ENCODE data around the gene LYST. TPM values are rescaled to one million over a fixed set of nuclear protein-coding genes. Genes with fewer than 3 reads are reported as not detected.

LYST gene
- total and polyA plus RNA-seq, 10 of the 15 experiments (the other 5 are each of a cell fraction or from before 2014, with no cell fraction given), result 3.3 to 28.1 (median 5.6) TPM

GRCh38 chr1:235865565-235866204, 1.0 kb downstream of the LYST start:
- peak overlapping the region; percentile 0 for H2AFZ ChIP-seq (ENCODE audit: control insufficient read depth, low read depth, low read length)
- CTCF ChIA-PET, result interaction anchor here (0.6 to 5.0 kb wide), 31 partner anchors 8 to 352 kb away, joined by 3 to 62 read pairs (median 5); no protein-coding TSS in a partner anchor

More at GRCh38 chr1:235865565-235866204, 1.0 kb downstream of the LYST start:
- in situ Hi-C loops (cut with MboI) (no loop called here), intact Hi-C loops (cut with micrococcal nuclease; ENCODE audit: unreplicated experiment) (loop anchor here (1.0 to 10.0 kb wide), 7 partner anchors 23 to 417 kb away; partner anchors contain the start of genes ERO1B, GPR137B and NID1)
- H4K20me1 ChIP-seq (ENCODE audit: control insufficient read depth, insufficient read depth), result no peaks in the 10 kb centered on the region
- H3K36me3 ChIP-seq (ENCODE audit: control insufficient read depth in 2 of 2, insufficient read depth in 2 of 2, low read length in 1 of 2), result no peaks in the 10 kb centered on the region
- H3K79me2 ChIP-seq (ENCODE audit: control insufficient read depth, insufficient read depth, low read length), result peaks cover 13% of the 10 kb centered on the region
- ChIA-PET POLR2A (interaction anchor here (0.7 to 6.8 kb wide), 15 partner anchors 8 to 361 kb away, joined by 3 to 64 read pairs (median 4); partner anchors contain the start of gene B3GALNT2), SMC1A (ENCODE audit: uncharacterized antibody, unreplicated experiment) (interaction anchor here (0.7 to 8.5 kb wide), 37 partner anchors 8 to 199 kb away, joined by 3 to 84 read pairs (median 7); no protein-coding TSS in a partner anchor), RAD21 (ENCODE audit: unreplicated experiment) (interaction anchor here (0.7 to 5.8 kb wide), 29 partner anchors 8 to 361 kb away, joined by 3 to 65 read pairs (median 4); partner anchors contain the start of gene B3GALNT2)
- FAIRE-seq (peak; percentile 68), DNase-seq (ENCODE audit: low read depth, low spot score) (no peak), ATAC-seq (peak; percentile 2)
- peak overlapping the region; percentile 39 for H3K4me2 ChIP-seq (ENCODE audit: control insufficient read depth, insufficient read depth)
- WGBS (ENCODE audit: insufficient coverage, insufficient replicate concordance, low lambda C conversion rate, missing lambda C conversion rate), result 1% methylated on average over 16 of the region's 16 CpGs
- H3K4me1 ChIP-seq (ENCODE audit: control insufficient read depth, insufficient read depth, low read length), result peaks cover 5% of the 10 kb centered on the region; the same call in 1 of the 2 replicates
- no peaks in the 10 kb centered on the region for H3K27me3 ChIP-seq (replicated peaks in 1 of 2; ENCODE audit: control insufficient read depth in 2 of 2, insufficient read depth in 2 of 2, low read length in 1 of 2)
- BruUV-seq (replicated peaks), result TSS peak; percentile 54
- H3K9ac ChIP-seq (ENCODE audit: control insufficient read depth, insufficient read depth, low read length), result peak overlapping the region; percentile 72
- H3K27ac ChIP-seq (ENCODE audit: control insufficient read depth, insufficient read depth), result peak overlapping the region; percentile 75
- H3K4me3 ChIP-seq, result peak overlapping the region; percentile 80
- TF ChIP-seq RELB (IDR thresholded peaks at IDR 0.05; ENCODE audit: low read depth) (peak; percentile 62; the same call in 1 of the 2 replicates), MEF2A (IDR thresholded peaks at IDR 0.05; ENCODE audit: insufficient read depth, low read depth, low read length) (0 out of 2 replicates have a peak, but pooled peaks have one; percentile 5), ZZZ3 (IDR thresholded peaks at IDR 0.05; ENCODE audit: control insufficient read depth, insufficient read length, low read depth) (no peak), RAD51 (IDR thresholded peaks at IDR 0.05) (0 out of 2 replicates have a peak, but pooled peaks have one; percentile 30), MTA2 (IDR thresholded peaks at IDR 0.05; ENCODE audit: low read depth) (0 out of 2 replicates have a peak, but pooled peaks have one; percentile 22), RELA (IDR thresholded peaks at IDR 0.05; ENCODE audit: borderline replicate concordance, partially characterized antibody) (peak; percentile 34), POU2F2 (IDR thresholded peaks at IDR 0.05; ENCODE audit: borderline replicate concordance, low read depth, low read length) (no peak)
- H3K9me3 ChIP-seq (replicated peaks; ENCODE audit: control insufficient read depth, insufficient read depth, low read length), result no peaks in the 10 kb centered on the region
